Measurements from ENCODE around the gene ATP5F1D. TPM values are rescaled to one million over a fixed set of nuclear protein-coding genes. Genes with fewer than 3 reads are reported as not detected.

ATP5F1D gene
- total and polyA plus RNA-seq, 2 of the 13 experiments (the other 11 are each of a cell fraction or from before 2014, with no cell fraction given), result 39.4 to 78.7 TPM

DNA sequence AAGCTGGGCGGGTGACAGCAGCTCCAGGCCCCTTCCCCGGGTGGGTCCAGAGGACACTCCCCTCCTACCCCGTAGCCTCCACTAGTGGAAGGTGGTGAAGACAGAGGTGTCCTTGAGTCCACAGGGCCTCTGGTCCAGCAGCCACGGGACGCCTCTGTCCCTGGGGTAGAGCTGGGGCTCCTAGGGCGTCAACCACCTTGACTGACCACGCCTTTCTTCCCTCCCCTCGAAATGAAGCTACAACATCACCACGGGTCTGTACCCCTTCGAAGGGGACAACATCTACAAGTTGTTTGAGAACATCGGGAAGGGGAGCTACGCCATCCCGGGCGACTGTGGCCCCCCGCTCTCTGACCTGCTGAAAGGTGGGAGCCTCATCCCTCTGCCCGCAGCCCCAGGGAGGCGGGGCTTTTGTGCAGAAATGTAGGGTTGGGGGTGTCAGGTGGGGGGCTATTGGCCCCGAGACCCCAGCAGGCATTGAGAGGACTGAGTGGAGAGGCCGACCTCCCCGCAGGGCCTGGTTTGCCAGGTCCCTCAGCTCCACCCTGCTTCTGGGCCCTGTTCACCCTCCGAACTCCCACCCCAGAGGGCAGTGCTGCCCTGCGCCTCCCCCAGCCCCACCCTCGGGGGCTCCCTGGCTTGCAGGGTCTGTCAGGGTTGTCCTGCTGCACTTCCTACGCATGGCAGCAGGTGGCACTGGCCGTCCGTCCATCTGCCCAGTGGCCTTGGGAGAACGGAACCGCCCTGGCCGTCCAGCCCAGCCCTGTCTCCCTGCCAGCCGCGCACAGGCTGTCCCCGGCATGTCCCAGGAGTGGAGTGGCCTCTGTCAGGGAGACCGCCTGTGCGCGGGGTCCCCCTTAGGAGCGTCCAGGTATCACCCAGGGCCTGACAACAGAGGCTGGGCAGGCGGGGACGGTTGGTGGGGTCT lies 20.3 kb upstream of the ATP5F1D start (continued):
- TF ChIP-seq, protein P1, sequence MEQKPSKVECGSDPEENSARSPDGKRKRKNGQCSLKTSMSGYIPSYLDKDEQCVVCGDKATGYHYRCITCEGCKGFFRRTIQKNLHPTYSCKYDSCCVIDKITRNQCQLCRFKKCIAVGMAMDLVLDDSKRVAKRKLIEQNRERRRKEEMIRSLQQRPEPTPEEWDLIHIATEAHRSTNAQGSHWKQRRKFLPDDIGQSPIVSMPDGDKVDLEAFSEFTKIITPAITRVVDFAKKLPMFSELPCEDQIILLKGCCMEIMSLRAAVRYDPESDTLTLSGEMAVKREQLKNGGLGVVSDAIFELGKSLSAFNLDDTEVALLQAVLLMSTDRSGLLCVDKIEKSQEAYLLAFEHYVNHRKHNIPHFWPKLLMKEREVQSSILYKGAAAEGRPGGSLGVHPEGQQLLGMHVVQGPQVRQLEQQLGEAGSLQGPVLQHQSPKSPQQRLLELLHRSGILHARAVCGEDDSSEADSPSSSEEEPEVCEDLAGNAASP (CRISPR knock-in tag; IDR thresholded peaks at IDR 0.05; ENCODE audit: borderline replicate concordance), result no peak
- TF ChIP-seq HCFC1 (IDR thresholded peaks at IDR 0.05; ENCODE audit: low read depth, low read length) (no peak), PAWR (CRISPR knock-in tag; IDR thresholded peaks at IDR 0.05; ENCODE audit: borderline replicate concordance) (no peak), ZNF616 (CRISPR knock-in tag; IDR thresholded peaks at IDR 0.05; ENCODE audit: low read depth) (no peak), ZFAT (CRISPR knock-in tag; conservative IDR thresholded peaks at IDR 0.05) (no peak), ATRX (CRISPR knock-in tag; IDR thresholded peaks at IDR 0.05; ENCODE audit: borderline replicate concordance) (no peak), ZNF556 (CRISPR knock-in tag; IDR thresholded peaks at IDR 0.05; ENCODE audit: borderline replicate concordance) (no peak), ZNF83 (CRISPR knock-in tag; IDR thresholded peaks at IDR 0.05; ENCODE audit: borderline replicate concordance) (no peak), RAD21 (CRISPR knock-in tag; IDR thresholded peaks at IDR 0.05) (peak; percentile 83), NFE2 (CRISPR knock-in tag; IDR thresholded peaks at IDR 0.05) (no peak), SATB2 (CRISPR knock-in tag; IDR thresholded peaks at IDR 0.05) (no peak), SRSF4 (IDR thresholded peaks at IDR 0.05; ENCODE audit: low read depth, low read length, poor library complexity, severe bottlenecking) (no peak), U2AF1 (optimal IDR thresholded peaks at IDR 0.05; ENCODE audit: low read depth, low read length) (no peak), ATAD3A (CRISPR knock-in tag; IDR thresholded peaks at IDR 0.05) (no peak), ZSCAN31 (CRISPR knock-in tag; IDR thresholded peaks at IDR 0.05; ENCODE audit: low read depth) (no peak), KAT7 (CRISPR knock-in tag; IDR thresholded peaks at IDR 0.05; ENCODE audit: borderline replicate concordance) (no peak), GFI1 (CRISPR knock-in tag; IDR thresholded peaks at IDR 0.05; ENCODE audit: borderline replicate concordance) (no peak), HOXA5 (CRISPR knock-in tag; IDR thresholded peaks at IDR 0.05) (no peak), ZNF747 (CRISPR knock-in tag; IDR thresholded peaks at IDR 0.05; ENCODE audit: borderline replicate concordance) (no peak), SNRNP70 (IDR thresholded peaks at IDR 0.05; ENCODE audit: low read depth, low read length) (no peak), TBX2 (CRISPR knock-in tag; IDR thresholded peaks at IDR 0.05; ENCODE audit: borderline replicate concordance) (no peak)
- TF ChIP-seq, protein P2, sequence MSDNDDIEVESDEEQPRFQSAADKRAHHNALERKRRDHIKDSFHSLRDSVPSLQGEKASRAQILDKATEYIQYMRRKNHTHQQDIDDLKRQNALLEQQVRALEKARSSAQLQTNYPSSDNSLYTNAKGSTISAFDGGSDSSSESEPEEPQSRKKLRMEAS (IDR thresholded peaks at IDR 0.05), result no peak; the same call in 1 of the 2 replicates
- TF ChIP-seq, protein P3, sequence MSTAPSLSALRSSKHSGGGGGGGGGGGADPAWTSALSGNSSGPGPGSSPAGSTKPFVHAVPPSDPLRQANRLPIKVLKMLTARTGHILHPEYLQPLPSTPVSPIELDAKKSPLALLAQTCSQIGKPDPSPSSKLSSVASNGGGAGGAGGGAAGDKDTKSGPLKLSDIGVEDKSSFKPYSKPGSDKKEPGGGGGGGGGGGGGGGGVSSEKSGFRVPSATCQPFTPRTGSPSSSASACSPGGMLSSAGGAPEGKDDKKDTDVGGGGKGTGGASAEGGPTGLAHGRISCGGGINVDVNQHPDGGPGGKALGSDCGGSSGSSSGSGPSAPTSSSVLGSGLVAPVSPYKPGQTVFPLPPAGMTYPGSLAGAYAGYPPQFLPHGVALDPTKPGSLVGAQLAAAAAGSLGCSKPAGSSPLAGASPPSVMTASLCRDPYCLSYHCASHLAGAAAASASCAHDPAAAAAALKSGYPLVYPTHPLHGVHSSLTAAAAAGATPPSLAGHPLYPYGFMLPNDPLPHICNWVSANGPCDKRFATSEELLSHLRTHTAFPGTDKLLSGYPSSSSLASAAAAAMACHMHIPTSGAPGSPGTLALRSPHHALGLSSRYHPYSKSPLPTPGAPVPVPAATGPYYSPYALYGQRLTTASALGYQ (CRISPR knock-in tag; IDR thresholded peaks at IDR 0.05), result no peak
- TF ChIP-seq, protein P4, sequence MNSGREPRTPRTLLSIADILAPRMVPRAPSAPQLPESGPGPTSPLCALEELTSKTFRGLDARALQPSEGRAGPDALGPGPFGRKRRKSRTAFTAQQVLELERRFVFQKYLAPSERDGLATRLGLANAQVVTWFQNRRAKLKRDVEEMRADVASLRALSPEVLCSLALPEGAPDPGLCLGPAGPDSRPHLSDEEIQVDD (CRISPR knock-in tag; IDR thresholded peaks at IDR 0.05; ENCODE audit: borderline replicate concordance), result no peak
- TF ChIP-seq, protein P5, sequence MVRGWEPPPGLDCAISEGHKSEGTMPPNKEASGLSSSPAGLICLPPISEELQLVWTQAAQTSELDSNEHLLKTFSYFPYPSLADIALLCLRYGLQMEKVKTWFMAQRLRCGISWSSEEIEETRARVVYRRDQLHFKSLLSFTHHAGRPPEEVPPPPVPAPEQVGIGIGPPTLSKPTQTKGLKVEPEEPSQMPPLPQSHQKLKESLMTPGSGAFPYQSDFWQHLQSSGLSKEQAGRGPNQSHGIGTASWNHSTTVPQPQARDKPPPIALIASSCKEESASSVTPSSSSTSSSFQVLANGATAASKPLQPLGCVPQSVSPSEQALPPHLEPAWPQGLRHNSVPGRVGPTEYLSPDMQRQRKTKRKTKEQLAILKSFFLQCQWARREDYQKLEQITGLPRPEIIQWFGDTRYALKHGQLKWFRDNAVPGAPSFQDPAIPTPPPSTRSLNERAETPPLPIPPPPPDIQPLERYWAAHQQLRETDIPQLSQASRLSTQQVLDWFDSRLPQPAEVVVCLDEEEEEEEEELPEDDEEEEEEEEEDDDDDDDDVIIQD (CRISPR knock-in tag; IDR thresholded peaks at IDR 0.05; ENCODE audit: low read depth), result no peak

Measured in HepG2 (cell line).